Activated T-cell treated with anti-CD3 and anti-CD28 coated beads, Interleukin-2, amount 50 U/mL, for 72 hours (primary cell): Measurements from ENCODE around the gene TFCP2L1. TPM values are rescaled to one million over a fixed set of nuclear protein-coding genes. Genes with fewer than 3 reads are reported as not detected.
A peak's percentile ranks its signal among the peaks of the same experiment; 100 is the strongest.
"Not testable (repeated sequence)": the region's sequence is repeated elsewhere in the genome, so short reads cannot be mapped to it uniquely, and the experiment has no call there.

Experiments used
- ATAC-seq, 2 donors: fragments of 150-1000 bp; cut with Tn5 transposase; replicated peaks in 1 of 2; 2 replicates each; pipeline ENCODE4 v1.10.0; 2021; ENCODE audit warnings: moderate library complexity in 2 of 2, mild to moderate bottlenecking in 1 of 2
- DNase-seq, 2 donors: peaks; one replicate each; pipeline ENCODE4 v3.0.0; 2021 to 2022; ENCODE audit warnings: mixed read lengths in 1 of 2
- H3K27ac Mint-ChIP-seq: one replicate; pipeline ENCODE4 v1.8.0; 2022; ENCODE audit warnings: mild to moderate bottlenecking, moderate library complexity, mixed read lengths
- H3K27me3 Mint-ChIP-seq: one replicate; pipeline ENCODE4 v1.8.0; 2022; ENCODE audit warnings: low read depth, mixed read lengths
- H3K36me3 Mint-ChIP-seq, 2 donors: one replicate each; pipeline ENCODE4 v1.8.0; 2022; ENCODE audit warnings: mixed read lengths in 2 of 2, mild to moderate bottlenecking in 1 of 2; ENCODE audit not compliant: insufficient read depth in 2 of 2
- H3K4me1 Mint-ChIP-seq: one replicate; pipeline ENCODE4 v1.8.0; 2022; ENCODE audit warnings: low read depth, mixed read lengths
- H3K4me3 Mint-ChIP-seq, 2 donors: one replicate each; pipeline ENCODE4 v1.8.0; 2022; ENCODE audit warnings: mild to moderate bottlenecking in 2 of 2, mixed read lengths in 2 of 2, moderate library complexity in 2 of 2
- H3K9me3 Mint-ChIP-seq, 2 donors: one replicate each; pipeline ENCODE4 v1.8.0; 2022; ENCODE audit warnings: mixed read lengths in 2 of 2
- total RNA-seq, 2 donors: library from RNA; stranded (reverse); gene quantifications; one replicate each; pipeline ENCODE4 v1.2.3, GENCODE V29; 2022

Gene TFCP2L1
- total RNA-seq, 2 donors from 2014 or later, result 0.10 to 0.16 TPM

DNA sequence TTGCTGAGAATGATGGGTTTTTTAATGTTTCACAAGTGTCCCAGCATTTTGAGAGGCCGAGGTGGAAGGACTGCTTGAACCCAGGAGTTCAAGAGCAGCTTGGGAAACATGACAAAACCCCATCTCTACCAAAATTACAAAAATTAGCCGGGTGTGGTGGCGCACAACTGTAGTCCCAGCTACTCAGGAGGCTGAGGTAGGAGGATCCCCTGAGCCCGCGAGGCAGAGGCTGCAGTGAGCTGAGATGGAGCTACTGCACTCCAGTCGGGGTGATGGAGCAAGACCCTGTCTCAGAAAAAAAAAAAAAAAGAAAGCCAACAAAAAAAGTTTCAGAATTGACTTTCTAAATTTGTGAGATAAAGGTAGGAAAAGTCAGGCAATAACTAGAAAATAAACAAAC is 8.7 kb downstream of the TFCP2L1 start:
- Mint-ChIP-seq H3K27ac (no peak overlapping the region), H3K27me3 (peaks cover 1% of the 10 kb centered on the region), H3K4me3 (no peak overlapping the region), H3K36me3 (no peaks in the 10 kb centered on the region), H3K9me3 (no peaks in the 10 kb centered on the region), H3K4me1 (no peaks in the 10 kb centered on the region)
- DNase-seq, result no peak
- ATAC-seq, result no peak

DNA sequence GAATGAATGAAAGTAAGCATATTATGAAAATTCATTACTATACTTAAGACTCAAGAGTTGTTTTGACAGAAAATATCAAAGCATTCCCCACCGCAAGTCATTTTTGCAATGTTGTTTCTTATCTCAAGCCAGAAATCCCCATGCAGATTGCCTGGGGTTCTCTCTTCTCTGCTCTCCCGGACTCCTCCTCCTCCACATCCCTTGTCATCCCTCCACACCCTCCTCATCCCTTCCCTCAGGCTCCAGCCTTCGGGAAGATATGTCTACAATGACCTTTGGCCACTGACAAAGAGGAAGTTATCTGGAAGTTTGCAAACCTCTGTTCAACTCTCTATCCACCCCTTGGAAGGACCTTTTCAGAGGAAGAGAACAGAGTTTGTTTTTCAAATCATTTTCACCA is 11.9 kb downstream of the TFCP2L1 start:
- no peak for ATAC-seq
- Mint-ChIP-seq H3K27ac (no peak overlapping the region), H3K4me3 (no peak overlapping the region), H3K27me3 (no peaks in the 10 kb centered on the region), H3K4me1 (no peaks in the 10 kb centered on the region), H3K36me3 (no peaks in the 10 kb centered on the region), H3K9me3 (no peaks in the 10 kb centered on the region)
- DNase-seq, result no peak

DNA sequence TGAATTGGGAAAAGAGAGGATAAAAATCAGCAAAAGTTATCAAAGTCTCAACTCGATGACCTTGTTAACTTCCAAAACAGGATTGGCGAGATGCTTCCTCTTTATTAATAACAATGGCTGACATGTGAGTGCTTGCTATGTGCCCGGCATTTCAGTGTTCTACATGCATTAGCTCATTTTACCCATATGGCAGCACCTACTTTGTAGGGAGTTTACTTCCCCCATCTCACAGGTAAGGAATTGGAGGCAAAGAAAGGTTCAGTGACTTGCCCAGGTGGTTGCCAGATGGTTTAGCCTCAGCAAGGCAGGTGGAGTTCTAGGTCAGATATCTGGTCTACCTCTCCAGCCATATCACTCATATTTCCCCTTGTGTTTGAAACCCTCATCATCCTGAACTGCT is 12.4 kb downstream of the TFCP2L1 start:
- Mint-ChIP-seq H3K9me3 (no peaks in the 10 kb centered on the region), H3K4me1 (no peaks in the 10 kb centered on the region), H3K36me3 (no peaks in the 10 kb centered on the region), H3K27ac (no peak overlapping the region), H3K27me3 (no peaks in the 10 kb centered on the region), H3K4me3 (no peak overlapping the region)
- ATAC-seq (no peak), DNase-seq (no peak)

DNA sequence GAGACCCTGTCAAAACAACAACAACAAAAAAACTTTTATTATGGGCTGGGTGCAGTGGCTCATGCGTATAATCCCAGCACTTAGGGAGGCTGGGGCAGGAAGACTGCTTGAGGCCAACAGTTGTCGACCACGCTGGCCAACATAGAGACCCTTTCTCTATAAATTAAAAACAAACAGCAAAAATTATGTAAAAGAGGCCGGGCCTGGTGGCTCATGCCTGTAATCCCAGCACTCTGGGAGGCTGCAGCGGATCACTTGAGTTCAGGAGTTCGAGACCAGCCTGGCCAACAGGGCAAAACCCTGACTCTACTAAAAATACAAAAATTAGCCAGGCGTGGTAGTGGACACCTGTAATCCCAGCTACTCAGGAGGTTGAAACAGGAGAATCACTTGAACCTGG is 15.6 kb downstream of the TFCP2L1 start:
- H3K27ac Mint-ChIP-seq, DNase-seq, H3K36me3 Mint-ChIP-seq, H3K9me3 Mint-ChIP-seq, H3K27me3 Mint-ChIP-seq, H3K4me1 Mint-ChIP-seq, ATAC-seq, H3K4me3 Mint-ChIP-seq: not testable (repeated sequence)

DNA sequence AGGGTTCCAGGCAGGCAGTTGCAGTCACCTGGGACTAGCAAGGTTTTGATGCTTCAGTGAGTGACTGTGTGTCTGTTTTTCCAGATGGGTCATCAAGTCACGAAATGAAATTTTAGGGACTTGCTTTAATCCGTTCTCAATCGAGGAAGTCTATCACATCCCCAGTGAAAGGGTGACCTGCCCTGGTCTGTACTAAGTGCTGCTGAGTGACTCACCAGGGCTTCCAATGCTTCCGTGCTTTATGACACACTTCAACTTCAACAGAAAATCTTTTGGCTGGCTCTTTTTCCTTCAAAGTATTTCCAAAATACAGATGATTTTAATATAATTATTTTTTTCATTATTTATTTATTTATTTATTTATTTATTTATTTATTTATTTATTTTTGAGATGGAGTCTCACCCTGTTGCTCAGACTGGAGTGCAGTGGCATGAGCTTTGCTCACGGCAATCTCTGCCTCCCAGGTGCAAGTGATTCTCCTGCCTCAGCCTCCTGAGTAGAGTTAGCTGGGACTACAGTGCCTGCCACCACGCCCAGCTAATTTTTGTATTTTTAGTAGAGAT is 18.4 kb downstream of the TFCP2L1 start:
- Mint-ChIP-seq H3K27me3 (no peaks in the 10 kb centered on the region), H3K4me3 (no peak overlapping the region), H3K4me1 (no peaks in the 10 kb centered on the region), H3K36me3 (no peaks in the 10 kb centered on the region), H3K27ac (no peak overlapping the region), H3K9me3 (no peaks in the 10 kb centered on the region)
- DNase-seq, result no peak
- ATAC-seq, result no peak

DNA sequence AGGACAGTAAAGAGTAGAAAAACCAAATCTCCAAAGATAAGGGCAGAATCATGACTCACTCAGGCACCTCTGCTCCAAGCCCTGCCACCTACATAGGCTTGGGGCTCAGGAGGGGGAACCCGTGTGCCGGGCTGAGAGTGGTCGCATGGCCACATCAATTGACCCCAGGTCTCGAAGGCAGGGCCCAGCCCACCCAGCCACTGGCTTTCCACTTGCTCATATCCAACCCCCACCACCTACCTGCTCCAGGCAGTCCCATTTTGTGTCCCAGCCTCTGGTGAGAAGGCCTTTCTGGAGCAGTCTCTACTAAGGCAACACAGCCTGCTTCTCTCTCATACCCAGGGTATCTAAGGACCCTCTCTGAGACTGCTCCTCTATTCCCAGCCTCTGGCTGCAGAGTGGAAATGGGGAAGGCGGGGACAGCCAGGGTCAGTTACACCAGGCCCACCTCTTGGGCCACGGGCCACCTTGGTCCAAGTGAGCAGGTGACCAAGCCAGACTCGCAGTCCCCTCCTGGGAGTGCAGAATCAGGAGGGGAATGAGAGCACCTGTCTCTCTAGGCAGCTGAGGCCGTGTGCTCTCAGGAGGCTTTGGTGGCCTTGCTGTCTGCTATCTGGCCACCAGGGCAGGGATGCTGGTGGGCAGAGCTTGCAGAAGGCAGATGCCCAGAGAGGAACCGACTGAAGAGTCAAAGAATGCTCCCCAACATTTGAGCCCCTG is 20.8 kb downstream of the TFCP2L1 start:
- no peaks in the 10 kb centered on the region for H3K36me3 Mint-ChIP-seq
- H3K27me3 Mint-ChIP-seq, result no peaks in the 10 kb centered on the region
- no peaks in the 10 kb centered on the region for H3K9me3 Mint-ChIP-seq
- no peak overlapping the region for H3K27ac Mint-ChIP-seq
- H3K4me1 Mint-ChIP-seq, result no peaks in the 10 kb centered on the region
- DNase-seq (no peak), ATAC-seq (no peak)
- no peak overlapping the region for H3K4me3 Mint-ChIP-seq

DNA sequence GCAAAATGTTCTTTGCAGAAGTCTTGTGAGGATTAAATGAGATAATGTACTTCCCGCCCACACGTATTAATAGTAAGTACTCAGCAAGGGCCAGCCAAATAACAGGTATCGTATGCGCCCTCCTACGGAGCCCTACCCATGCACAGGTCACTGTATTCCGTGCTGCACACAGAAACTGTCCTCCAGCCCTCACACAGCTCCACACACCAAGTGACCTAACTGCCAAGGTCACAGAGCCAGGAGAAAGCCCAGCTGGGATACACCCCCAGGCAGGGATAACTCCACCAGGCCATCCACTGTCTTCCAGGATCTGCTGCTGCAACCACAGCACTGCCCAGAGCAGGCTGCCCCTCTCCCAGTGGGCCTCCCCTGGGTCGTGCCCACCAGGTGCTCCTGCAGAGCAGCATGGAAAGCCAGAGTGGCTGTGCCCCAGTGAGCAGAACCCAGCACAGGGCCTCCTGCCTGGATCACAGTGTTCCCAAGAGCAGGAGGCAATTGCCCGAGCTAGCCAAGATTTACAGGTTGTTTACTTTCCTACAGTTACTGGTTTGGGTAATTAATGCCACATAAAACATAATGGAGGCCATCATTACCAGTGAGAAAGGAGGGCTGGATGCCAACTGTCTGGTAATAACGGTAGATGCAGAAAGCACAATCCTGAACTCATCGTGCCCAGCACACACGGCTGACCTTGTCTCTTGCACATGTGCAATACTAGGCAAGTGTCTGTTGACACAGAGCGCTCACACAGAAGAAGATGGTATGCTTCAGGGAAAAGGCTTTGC is 24.4 kb downstream of the TFCP2L1 start:
- no peak for ATAC-seq
- Mint-ChIP-seq H3K36me3 (no peaks in the 10 kb centered on the region), H3K4me1 (no peaks in the 10 kb centered on the region), H3K27me3 (peaks cover 8% of the 10 kb centered on the region), H3K4me3 (no peak overlapping the region), H3K9me3 (peaks cover 0 to 2% of the 10 kb centered on the region in 2 donors), H3K27ac (no peak overlapping the region)
- DNase-seq, result no peak

DNA sequence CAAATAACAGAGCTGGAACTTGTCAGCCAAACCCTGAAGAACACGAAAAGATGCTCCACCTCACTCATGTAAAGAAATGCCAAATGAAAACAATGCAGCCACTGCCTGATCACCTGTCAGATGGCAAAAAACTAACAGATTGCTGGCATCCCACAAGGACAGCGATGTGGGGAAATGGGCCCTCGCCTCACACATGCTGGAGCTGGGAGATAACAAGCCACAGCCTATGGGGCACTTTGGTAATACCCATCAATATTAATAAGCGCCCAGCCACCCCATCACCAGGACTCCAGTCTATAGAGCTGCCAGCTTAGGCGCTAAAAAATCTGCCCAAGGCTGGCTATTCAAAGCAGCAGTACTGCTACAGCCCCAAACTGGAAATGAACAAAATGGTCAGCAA is 27.0 kb downstream of the TFCP2L1 start:
- no peaks in the 10 kb centered on the region for H3K4me1 Mint-ChIP-seq
- DNase-seq (no peak), ATAC-seq (no peak)
- no peak overlapping the region for H3K4me3 Mint-ChIP-seq
- H3K27ac Mint-ChIP-seq, result no peak overlapping the region
- peaks cover 0 to 2% of the 10 kb centered on the region in 2 donors for H3K9me3 Mint-ChIP-seq
- H3K27me3 Mint-ChIP-seq, result peaks cover 8% of the 10 kb centered on the region
- no peaks in the 10 kb centered on the region for H3K36me3 Mint-ChIP-seq

DNA sequence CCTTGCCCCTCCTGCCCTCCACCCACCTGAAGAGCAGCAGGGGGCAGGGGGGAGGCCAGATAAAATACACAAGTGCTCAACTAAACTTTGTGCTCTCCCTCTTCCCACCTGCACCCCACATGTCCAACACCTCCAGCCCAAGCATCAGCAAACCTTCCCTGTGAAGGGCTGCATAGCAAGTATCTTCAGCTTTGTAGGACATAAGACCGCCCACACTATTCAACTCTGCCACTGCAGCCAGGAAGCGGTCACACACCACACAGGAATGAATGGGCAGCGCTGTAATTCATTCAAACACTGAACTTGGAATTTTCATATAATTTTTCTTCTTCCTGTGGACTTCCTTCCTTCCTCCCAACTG is 27.5 kb downstream of the TFCP2L1 start:
- DNase-seq (no peak), ATAC-seq (peak in 1 of 2 donors; percentile 13)
- H3K27me3 Mint-ChIP-seq, result peaks cover 8% of the 10 kb centered on the region
- H3K9me3 Mint-ChIP-seq, result peaks cover 0 to 2% of the 10 kb centered on the region in 2 donors
- no peaks in the 10 kb centered on the region for H3K36me3 Mint-ChIP-seq
- no peak overlapping the region for H3K27ac Mint-ChIP-seq
- no peaks in the 10 kb centered on the region for H3K4me1 Mint-ChIP-seq
- H3K4me3 Mint-ChIP-seq, result no peak overlapping the region

DNA sequence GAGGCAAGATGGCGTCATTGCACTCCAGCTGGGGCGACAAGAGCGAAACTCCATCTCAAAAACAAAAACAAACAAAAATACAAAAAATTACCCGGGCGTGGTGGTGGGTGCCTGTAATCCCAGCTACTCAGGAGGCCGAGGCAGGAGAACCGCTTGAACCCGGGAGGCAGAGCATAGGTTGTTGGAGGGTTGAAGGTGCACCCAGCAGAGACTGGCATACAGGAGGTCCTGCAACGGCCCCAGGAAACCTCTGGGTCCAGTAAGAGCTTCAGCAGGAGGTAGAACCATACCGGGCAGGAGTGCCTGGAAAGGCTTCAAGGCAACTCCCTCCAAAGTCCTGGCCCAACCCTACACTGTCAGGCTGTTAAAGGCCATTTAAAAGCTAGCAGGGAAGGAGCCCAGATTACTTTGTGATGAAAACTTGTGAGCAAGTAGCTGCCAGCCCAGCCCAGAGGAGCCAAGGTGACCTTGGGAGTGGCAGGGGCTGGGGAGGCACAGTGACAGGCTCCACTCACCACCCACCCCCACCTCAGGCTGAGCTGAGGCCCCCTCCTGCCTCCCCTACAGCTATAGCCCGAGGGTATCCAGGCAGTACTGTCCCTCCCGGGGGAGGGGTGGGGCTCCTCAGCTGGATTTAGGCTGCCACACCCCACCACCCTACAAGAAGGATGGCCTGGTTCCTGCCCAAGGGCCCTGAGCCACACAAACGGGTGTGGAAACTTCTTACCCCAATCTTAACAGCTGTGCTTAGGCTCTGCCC is 28.1 kb downstream of the TFCP2L1 start:
- ATAC-seq, result no peak
- H3K9me3 Mint-ChIP-seq, result peaks cover 0 to 2% of the 10 kb centered on the region in 2 donors

DNA sequence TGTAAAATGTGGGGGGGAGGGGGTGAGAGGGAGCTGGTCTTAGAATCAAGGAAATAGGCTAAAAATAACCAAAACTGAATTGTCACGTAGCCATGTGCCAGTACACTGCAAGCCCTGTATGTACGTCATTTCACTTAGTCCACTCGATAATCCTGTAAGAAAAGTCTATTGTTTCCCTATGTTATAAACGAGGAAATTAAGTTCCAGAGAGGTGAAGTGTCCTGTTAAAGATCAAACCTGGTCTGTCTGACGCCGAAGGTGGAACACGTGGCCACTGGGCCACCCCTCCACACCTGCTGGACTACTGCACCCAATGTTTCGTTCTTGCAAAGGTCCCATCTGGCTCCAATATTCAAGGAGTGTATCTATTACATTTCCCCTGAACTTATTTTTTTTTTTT is 29.6 kb downstream of the TFCP2L1 start:
- Mint-ChIP-seq H3K4me1 (no peaks in the 10 kb centered on the region), H3K9me3 (peaks cover 0 to 2% of the 10 kb centered on the region in 2 donors), H3K36me3 (no peaks in the 10 kb centered on the region), H3K27me3 (peaks cover 8% of the 10 kb centered on the region), H3K4me3 (no peak overlapping the region), H3K27ac (no peak overlapping the region)
- DNase-seq (no peak), ATAC-seq (no peak)

More for the DNA sequence above, 28.1 kb downstream of the TFCP2L1 start:
- H3K27me3 Mint-ChIP-seq, result peaks cover 8% of the 10 kb centered on the region
- DNase-seq, result no peak
- no peak overlapping the region for H3K4me3 Mint-ChIP-seq
- no peak overlapping the region for H3K27ac Mint-ChIP-seq
- H3K36me3 Mint-ChIP-seq, result no peaks in the 10 kb centered on the region
- H3K4me1 Mint-ChIP-seq, result no peaks in the 10 kb centered on the region

DNA sequence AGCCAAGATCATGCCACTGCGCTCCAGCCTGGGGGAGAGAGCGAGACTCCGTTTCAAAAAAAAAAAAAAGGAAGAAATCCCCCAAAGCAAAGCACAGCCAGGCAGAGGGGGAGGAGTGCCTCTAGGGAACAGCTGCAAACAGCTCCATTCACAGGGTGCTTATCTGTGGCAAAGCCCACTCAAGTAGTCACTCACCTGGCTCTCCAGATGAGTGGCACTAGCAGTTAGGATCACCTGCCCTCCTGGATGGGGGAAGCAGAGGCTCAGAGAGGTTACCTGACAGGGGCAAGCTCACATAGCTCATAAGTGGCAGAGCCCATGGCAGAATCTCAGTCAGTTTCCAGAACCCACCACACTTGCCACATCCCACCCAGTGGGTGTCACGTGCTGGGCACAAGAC is 30.3 kb downstream of the TFCP2L1 start:
- Mint-ChIP-seq H3K27ac (no peak overlapping the region), H3K4me3 (no peak overlapping the region), H3K4me1 (no peaks in the 10 kb centered on the region), H3K36me3 (no peaks in the 10 kb centered on the region), H3K9me3 (peaks cover 0 to 2% of the 10 kb centered on the region in 2 donors), H3K27me3 (peaks cover 8% of the 10 kb centered on the region)
- no peak for ATAC-seq
- no peak for DNase-seq

DNA sequence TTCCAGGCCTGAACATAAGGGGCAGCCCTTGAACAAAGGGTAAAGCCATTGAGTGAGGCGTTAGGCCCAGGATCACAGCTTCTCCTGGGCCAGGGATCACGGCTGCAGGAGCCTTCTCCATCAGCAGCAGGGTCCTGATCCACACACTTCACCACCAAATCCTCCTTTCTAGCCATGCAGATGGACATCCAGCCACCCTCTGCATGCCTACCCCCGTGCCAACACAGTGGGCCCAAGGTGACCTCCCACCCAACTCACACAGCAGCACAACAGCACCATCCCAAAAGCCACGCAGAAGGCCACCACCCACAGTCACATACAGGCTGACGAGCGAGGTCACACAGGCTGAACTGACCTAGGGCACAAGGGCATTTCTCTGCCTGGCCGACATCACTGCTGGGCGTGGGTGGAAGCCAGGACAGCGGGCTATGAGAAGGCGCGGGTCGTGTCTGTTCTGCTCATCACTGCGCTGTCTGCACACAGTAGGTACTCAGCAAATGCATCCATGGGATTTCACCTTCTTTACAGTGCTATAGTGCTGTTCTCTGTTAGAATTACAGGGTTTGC is 31.2 kb downstream of the TFCP2L1 start:
- Mint-ChIP-seq H3K27me3 (peaks cover 8% of the 10 kb centered on the region), H3K27ac (no peak overlapping the region), H3K9me3 (peaks cover 0 to 2% of the 10 kb centered on the region in 2 donors), H3K4me3 (no peak overlapping the region), H3K36me3 (no peaks in the 10 kb centered on the region), H3K4me1 (no peaks in the 10 kb centered on the region)
- ATAC-seq (no peak), DNase-seq (no peak)
